Rectal smooth muscle tissue (tissue), 1 donor: Measurements from ENCODE around the gene ATAD2B.
"Not testable (repeated sequence)": the region's sequence is repeated elsewhere in the genome, so short reads cannot be mapped to it uniquely, and the experiment has no call there.

Source experiments
- H3K27ac ChIP-seq: one replicate; pipeline ENCODE4 v1.7.0; 2013; ENCODE audit warnings: low read depth, low read length, inconsistent platforms
- H3K27me3 ChIP-seq: one replicate; pipeline ENCODE4 v1.7.0; 2013; ENCODE audit warnings: low read length; ENCODE audit not compliant: control insufficient read depth, insufficient read depth
- H3K36me3 ChIP-seq: one replicate; pipeline ENCODE4 v1.7.0; 2013; ENCODE audit warnings: low read length; ENCODE audit not compliant: control insufficient read depth, insufficient read depth
- H3K4me1 ChIP-seq: one replicate; pipeline ENCODE4 v1.7.0; 2013; ENCODE audit warnings: low read length; ENCODE audit not compliant: control insufficient read depth, insufficient read depth
- H3K4me3 ChIP-seq: one replicate; pipeline ENCODE4 v1.7.0; 2013; ENCODE audit warnings: low read length
- H3K9ac ChIP-seq: one replicate; pipeline ENCODE4 v1.7.0; 2013; ENCODE audit warnings: low read length

The ATAD2B gene

GRCh38 chr2:23794234-23794633 lies 132.7 kb downstream of the ATAD2B start:
- H3K27me3 ChIP-seq, result no peaks in the 10 kb centered on the region
- H3K27ac ChIP-seq, result no peak overlapping the region
- no peak overlapping the region for H3K4me3 ChIP-seq
- no peaks in the 10 kb centered on the region for H3K36me3 ChIP-seq
- no peak overlapping the region for H3K9ac ChIP-seq
- no peaks in the 10 kb centered on the region for H3K4me1 ChIP-seq

GRCh38 chr2:23793476-23793875 lies 133.4 kb downstream of the ATAD2B start:
- no peak overlapping the region for H3K9ac ChIP-seq
- no peak overlapping the region for H3K4me3 ChIP-seq
- H3K27ac ChIP-seq, result no peak overlapping the region
- H3K27me3 ChIP-seq, result no peaks in the 10 kb centered on the region
- no peaks in the 10 kb centered on the region for H3K4me1 ChIP-seq
- H3K36me3 ChIP-seq, result no peaks in the 10 kb centered on the region

GRCh38 chr2:23791030-23791429 lies 135.9 kb downstream of the ATAD2B start:
- Histone ChIP-seq H3K36me3 (peaks cover 3% of the 10 kb centered on the region), H3K27me3 (no peaks in the 10 kb centered on the region), H3K9ac (no peak overlapping the region), H3K4me3 (no peak overlapping the region), H3K27ac (no peak overlapping the region), H3K4me1 (no peaks in the 10 kb centered on the region)

GRCh38 chr2:23789012-23789411 lies 137.9 kb downstream of the ATAD2B start:
- H3K36me3 ChIP-seq, result peaks cover 5% of the 10 kb centered on the region
- no peak overlapping the region for H3K4me3 ChIP-seq
- no peaks in the 10 kb centered on the region for H3K27me3 ChIP-seq
- no peaks in the 10 kb centered on the region for H3K4me1 ChIP-seq
- H3K27ac ChIP-seq, result no peak overlapping the region
- no peak overlapping the region for H3K9ac ChIP-seq

GRCh38 chr2:23788100-23788499 lies 138.8 kb downstream of the ATAD2B start:
- H3K36me3 ChIP-seq, result peaks cover 5% of the 10 kb centered on the region
- no peaks in the 10 kb centered on the region for H3K27me3 ChIP-seq
- no peak overlapping the region for H3K27ac ChIP-seq
- no peak overlapping the region for H3K9ac ChIP-seq
- no peak overlapping the region for H3K4me3 ChIP-seq
- no peaks in the 10 kb centered on the region for H3K4me1 ChIP-seq

GRCh38 chr2:23784971-23785370 lies 142.0 kb downstream of the ATAD2B start:
- Histone ChIP-seq H3K36me3 (peaks cover 5% of the 10 kb centered on the region), H3K27ac (no peak overlapping the region), H3K9ac (no peak overlapping the region), H3K4me3 (no peak overlapping the region), H3K4me1 (no peaks in the 10 kb centered on the region), H3K27me3 (no peaks in the 10 kb centered on the region)

GRCh38 chr2:23782646-23783045 lies 144.3 kb downstream of the ATAD2B start:
- no peak overlapping the region for H3K4me3 ChIP-seq
- no peaks in the 10 kb centered on the region for H3K4me1 ChIP-seq
- no peaks in the 10 kb centered on the region for H3K27me3 ChIP-seq
- H3K9ac ChIP-seq, result no peak overlapping the region
- H3K27ac ChIP-seq, result no peak overlapping the region
- peaks cover 5% of the 10 kb centered on the region for H3K36me3 ChIP-seq

GRCh38 chr2:23782126-23782525 lies 144.8 kb downstream of the ATAD2B start:
- Histone ChIP-seq H3K4me1 (no peaks in the 10 kb centered on the region), H3K36me3 (peaks cover 5% of the 10 kb centered on the region), H3K4me3 (no peak overlapping the region), H3K27me3 (no peaks in the 10 kb centered on the region), H3K9ac (no peak overlapping the region), H3K27ac (no peak overlapping the region)

- not testable (repeated sequence) for H3K27ac ChIP-seq, H3K27me3 ChIP-seq, H3K9ac ChIP-seq, H3K36me3 ChIP-seq, H3K4me3 ChIP-seq, H3K4me1 ChIP-seq
These were observed 146.5 kb downstream of the ATAD2B start for GRCh38 chr2:23780465-23780864.

GRCh38 chr2:23777826-23778225 lies 149.1 kb downstream of the ATAD2B start:
- Histone ChIP-seq H3K27ac (no peak overlapping the region), H3K36me3 (peaks cover 2% of the 10 kb centered on the region), H3K9ac (no peak overlapping the region), H3K27me3 (no peaks in the 10 kb centered on the region), H3K4me3 (no peak overlapping the region), H3K4me1 (no peaks in the 10 kb centered on the region)

GRCh38 chr2:23776021-23776420 lies 150.9 kb downstream of the ATAD2B start:
- Histone ChIP-seq H3K9ac (no peak overlapping the region), H3K27me3 (no peaks in the 10 kb centered on the region), H3K27ac (no peak overlapping the region), H3K36me3 (peaks cover 2% of the 10 kb centered on the region), H3K4me1 (no peaks in the 10 kb centered on the region), H3K4me3 (no peak overlapping the region)

- Histone ChIP-seq H3K9ac (no peak overlapping the region), H3K4me1 (no peaks in the 10 kb centered on the region), H3K36me3 (peaks cover 2% of the 10 kb centered on the region), H3K27me3 (no peaks in the 10 kb centered on the region), H3K27ac (no peak overlapping the region), H3K4me3 (no peak overlapping the region)
These were observed 154.2 kb downstream of the ATAD2B start for GRCh38 chr2:23772684-23773083.

GRCh38 chr2:23772056-23772455 lies 154.9 kb downstream of the ATAD2B start:
- Histone ChIP-seq H3K36me3 (peaks cover 2% of the 10 kb centered on the region), H3K27ac (no peak overlapping the region), H3K4me3 (no peak overlapping the region), H3K27me3 (no peaks in the 10 kb centered on the region), H3K4me1 (no peaks in the 10 kb centered on the region), H3K9ac (no peak overlapping the region)
